ENCODE results near the gene EEF1E1.
"Not testable (repeated sequence)": the region's sequence is repeated elsewhere in the genome, so short reads cannot be mapped to it uniquely, and the experiment has no call there.

The EEF1E1 gene

DNA sequence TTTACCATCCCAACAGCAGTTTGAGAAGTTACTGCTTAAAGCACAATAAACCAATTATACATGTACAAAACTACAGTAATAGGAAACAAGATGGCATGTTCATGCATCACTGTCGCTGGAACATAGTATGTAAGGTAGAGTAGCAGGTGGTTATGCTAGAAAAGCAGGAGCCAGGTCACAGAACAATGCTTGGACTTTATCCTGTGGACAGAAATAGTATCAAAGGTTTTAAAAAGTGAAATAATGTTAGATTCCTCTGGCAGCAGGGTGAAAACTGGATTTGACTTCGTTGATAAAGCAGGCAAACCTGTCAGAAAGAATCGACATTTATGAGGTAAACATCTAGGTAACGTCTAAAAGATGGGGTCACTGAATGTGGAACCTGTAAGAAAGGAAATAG lies 40.6 kb downstream of the EEF1E1 start:
- no peak overlapping the region for H3K27ac ChIP-seq (ENCODE audit: low read depth, low read length)
- peaks cover 23% of the 10 kb centered on the region for H3K4me1 ChIP-seq (ENCODE audit: control insufficient read depth, insufficient read depth, low read length)
- no peak overlapping the region for H3K4me3 ChIP-seq (ENCODE audit: low read depth, low read length)
- no peaks in the 10 kb centered on the region for H3K27me3 ChIP-seq (ENCODE audit: control insufficient read depth, insufficient read depth, low read length)
- H3K36me3 ChIP-seq (ENCODE audit: control insufficient read depth, insufficient read depth, low read length) = peaks cover 21% of the 10 kb centered on the region
- H3K9ac ChIP-seq (ENCODE audit: low read depth, low read length) = no peak overlapping the region
- no peaks in the 10 kb centered on the region for H3K9me3 ChIP-seq (ENCODE audit: control insufficient read depth, insufficient read depth, low read length)

DNA sequence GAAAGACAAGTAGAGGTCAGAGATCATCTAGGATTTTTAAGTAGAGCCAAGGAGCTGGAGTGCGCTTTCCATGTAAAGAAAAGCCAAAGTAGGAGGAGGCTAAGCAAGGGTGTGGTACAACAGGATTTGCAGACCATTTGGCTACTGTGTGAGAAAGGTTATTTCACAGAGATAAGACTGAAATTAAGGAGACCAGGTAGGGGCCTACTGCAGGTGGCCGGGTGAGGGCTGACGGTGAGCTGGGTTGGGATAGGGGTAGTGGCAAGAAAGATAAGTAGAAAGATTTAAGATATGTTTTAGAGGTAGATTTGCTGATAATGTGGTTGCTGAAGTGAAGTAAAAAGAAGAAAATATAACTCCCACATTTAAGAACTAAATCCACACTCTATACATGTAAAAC lies 42.0 kb downstream of the EEF1E1 start:
- Histone ChIP-seq H3K4me3 (ENCODE audit: low read depth, low read length) (no peak overlapping the region), H3K27me3 (ENCODE audit: control insufficient read depth, insufficient read depth, low read length) (no peaks in the 10 kb centered on the region), H3K4me1 (ENCODE audit: control insufficient read depth, insufficient read depth, low read length) (peaks cover 14% of the 10 kb centered on the region), H3K9me3 (ENCODE audit: control insufficient read depth, insufficient read depth, low read length) (no peaks in the 10 kb centered on the region), H3K9ac (ENCODE audit: low read depth, low read length) (no peak overlapping the region), H3K27ac (ENCODE audit: low read depth, low read length) (no peak overlapping the region), H3K36me3 (ENCODE audit: control insufficient read depth, insufficient read depth, low read length) (peaks cover 21% of the 10 kb centered on the region)

DNA sequence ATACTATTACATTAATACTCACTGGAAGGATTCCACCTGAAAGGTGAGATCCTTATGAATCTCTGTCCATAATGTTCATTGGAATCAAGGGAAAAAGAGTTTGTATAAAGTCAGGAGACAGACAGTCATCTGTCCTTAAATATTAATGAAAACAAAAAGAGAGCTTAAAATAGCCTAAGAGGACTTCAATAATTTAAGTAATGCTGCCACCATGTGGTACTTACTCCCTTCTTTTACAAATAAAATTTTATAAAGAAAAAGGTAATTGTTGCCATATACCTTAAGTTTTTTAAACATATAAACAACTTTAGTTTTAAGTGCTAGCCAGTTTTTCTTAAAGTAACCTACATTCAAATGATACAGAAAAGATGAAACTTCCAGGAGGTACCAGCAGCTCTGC lies 43.2 kb downstream of the EEF1E1 start:
- Histone ChIP-seq H3K27ac (ENCODE audit: low read depth, low read length) (no peak overlapping the region), H3K9ac (ENCODE audit: low read depth, low read length) (no peak overlapping the region), H3K36me3 (ENCODE audit: control insufficient read depth, insufficient read depth, low read length) (peaks cover 24% of the 10 kb centered on the region), H3K27me3 (ENCODE audit: control insufficient read depth, insufficient read depth, low read length) (no peaks in the 10 kb centered on the region), H3K9me3 (ENCODE audit: control insufficient read depth, insufficient read depth, low read length) (no peaks in the 10 kb centered on the region), H3K4me1 (ENCODE audit: control insufficient read depth, insufficient read depth, low read length) (peaks cover 5% of the 10 kb centered on the region; the same call in 1 of the 2 replicates), H3K4me3 (ENCODE audit: low read depth, low read length) (no peak overlapping the region)

DNA sequence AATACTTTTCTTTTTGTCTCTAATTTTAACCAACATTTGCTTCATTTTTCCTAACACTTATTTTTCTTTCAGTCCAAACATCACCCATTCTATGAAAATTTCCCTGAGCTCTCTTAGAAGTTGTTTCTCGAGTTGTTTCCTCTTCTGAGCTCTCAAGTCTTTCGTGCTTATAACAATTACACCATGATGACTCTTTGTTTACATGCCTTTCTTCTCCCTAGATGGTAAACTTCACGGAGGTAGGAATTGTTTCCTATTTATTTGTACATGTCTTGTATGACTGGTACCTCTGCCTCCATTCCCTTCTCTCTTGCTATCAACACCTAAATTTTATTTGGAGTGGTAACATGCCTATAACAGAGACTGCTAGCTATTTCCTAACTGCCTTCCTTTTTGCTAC lies 44.6 kb downstream of the EEF1E1 start:
- Histone ChIP-seq H3K27me3 (ENCODE audit: control insufficient read depth, insufficient read depth, low read length) (no peaks in the 10 kb centered on the region), H3K36me3 (ENCODE audit: control insufficient read depth, insufficient read depth, low read length) (peaks cover 26% of the 10 kb centered on the region), H3K9me3 (ENCODE audit: control insufficient read depth, insufficient read depth, low read length) (no peaks in the 10 kb centered on the region), H3K4me1 (ENCODE audit: control insufficient read depth, insufficient read depth, low read length) (no peaks in the 10 kb centered on the region), H3K27ac (ENCODE audit: low read depth, low read length) (no peak overlapping the region), H3K4me3 (ENCODE audit: low read depth, low read length) (no peak overlapping the region), H3K9ac (ENCODE audit: low read depth, low read length) (no peak overlapping the region)

DNA sequence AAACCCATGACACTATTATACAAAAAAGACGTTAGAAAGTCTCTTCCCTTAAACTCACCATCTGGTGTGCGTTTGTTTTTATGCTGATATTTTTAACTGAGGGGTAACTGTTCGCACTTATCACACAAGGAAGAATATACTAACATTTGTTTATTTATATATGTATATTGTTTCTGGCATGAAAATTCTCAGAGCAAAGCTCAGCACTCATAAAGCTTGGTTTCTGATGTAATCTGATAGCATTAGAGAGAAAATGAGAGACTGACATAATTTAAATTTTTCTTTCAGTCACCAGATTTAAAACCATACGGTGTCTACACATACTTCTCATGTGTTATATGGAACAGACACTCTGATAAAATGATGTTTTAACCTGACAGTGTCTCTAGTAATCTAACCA lies 45.1 kb downstream of the EEF1E1 start:
- no peak overlapping the region for H3K4me3 ChIP-seq (ENCODE audit: low read depth, low read length)
- H3K9ac ChIP-seq (ENCODE audit: low read depth, low read length) = no peak overlapping the region
- peaks cover 26% of the 10 kb centered on the region for H3K36me3 ChIP-seq (ENCODE audit: control insufficient read depth, insufficient read depth, low read length)
- H3K4me1 ChIP-seq (ENCODE audit: control insufficient read depth, insufficient read depth, low read length) = no peaks in the 10 kb centered on the region
- H3K27ac ChIP-seq (ENCODE audit: low read depth, low read length) = no peak overlapping the region
- no peaks in the 10 kb centered on the region for H3K9me3 ChIP-seq (ENCODE audit: control insufficient read depth, insufficient read depth, low read length)
- no peaks in the 10 kb centered on the region for H3K27me3 ChIP-seq (ENCODE audit: control insufficient read depth, insufficient read depth, low read length)

DNA sequence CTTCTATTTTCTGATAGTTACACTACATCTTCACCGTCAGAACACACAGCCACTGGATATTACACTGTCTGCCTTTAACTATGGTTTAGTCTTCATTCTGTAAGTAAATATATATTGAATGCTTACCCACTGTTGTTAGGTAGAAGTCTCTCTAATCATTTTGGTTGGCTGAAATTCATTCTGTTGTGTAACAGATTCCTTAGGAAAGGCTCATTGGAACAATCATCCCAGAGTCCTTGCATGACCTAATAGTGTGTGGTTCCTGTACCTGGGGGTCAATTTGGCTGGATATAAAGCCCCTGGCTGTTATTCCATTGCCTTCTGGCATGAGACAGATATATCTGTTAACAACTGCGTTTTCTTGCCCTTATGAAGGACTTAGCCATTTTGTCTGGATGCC lies 48.1 kb downstream of the EEF1E1 start:
- Histone ChIP-seq H3K27ac (ENCODE audit: low read depth, low read length) (no peak overlapping the region), H3K9me3 (ENCODE audit: control insufficient read depth, insufficient read depth, low read length) (no peaks in the 10 kb centered on the region), H3K4me3 (ENCODE audit: low read depth, low read length) (no peak overlapping the region), H3K9ac (ENCODE audit: low read depth, low read length) (no peak overlapping the region), H3K27me3 (ENCODE audit: control insufficient read depth, insufficient read depth, low read length) (no peaks in the 10 kb centered on the region), H3K4me1 (ENCODE audit: control insufficient read depth, insufficient read depth, low read length) (no peaks in the 10 kb centered on the region), H3K36me3 (ENCODE audit: control insufficient read depth, insufficient read depth, low read length) (peaks cover 16% of the 10 kb centered on the region)

DNA sequence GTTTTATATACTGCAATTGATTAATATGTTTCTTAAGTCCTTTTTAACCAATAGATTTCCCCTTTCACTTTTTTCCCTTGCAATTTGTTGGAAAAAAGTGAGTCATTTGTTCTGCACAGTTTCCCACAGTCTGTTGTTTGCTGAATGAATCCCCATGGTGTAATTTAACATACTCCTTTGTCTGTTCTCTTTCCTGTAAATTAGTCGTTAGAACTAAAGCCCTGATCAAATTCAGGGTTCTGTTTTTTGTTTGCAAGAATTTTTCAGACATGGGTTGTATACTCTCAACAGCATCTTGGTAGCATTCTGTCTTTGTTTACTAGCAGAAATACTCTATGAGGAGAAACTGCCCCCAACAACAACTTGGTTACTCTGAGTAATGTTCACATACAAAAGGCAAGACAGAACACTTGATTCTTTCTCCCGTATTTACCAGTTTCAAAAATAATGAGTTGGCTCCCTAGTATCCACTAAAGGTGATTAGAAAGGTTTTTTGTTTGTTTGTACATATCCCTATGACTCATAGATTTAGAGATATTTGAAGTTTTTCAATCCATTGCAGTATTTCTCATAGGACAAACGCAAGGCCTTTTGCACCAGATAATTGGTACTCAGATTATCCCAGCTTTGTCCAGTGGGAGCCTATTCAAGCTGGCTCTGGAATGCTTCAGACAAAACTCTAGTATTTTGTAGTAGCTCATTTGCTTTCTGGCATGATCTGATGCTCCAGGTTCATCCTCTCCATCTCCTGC lies 54.6 kb downstream of the EEF1E1 start:
- H3K9ac ChIP-seq (ENCODE audit: low read depth, low read length) = no peak overlapping the region
- H3K9me3 ChIP-seq (ENCODE audit: control insufficient read depth, insufficient read depth, low read length) = no peaks in the 10 kb centered on the region
- peak overlapping the region; percentile 76 for H3K27ac ChIP-seq (ENCODE audit: low read depth, low read length)
- peaks cover 9% of the 10 kb centered on the region for H3K4me1 ChIP-seq (ENCODE audit: control insufficient read depth, insufficient read depth, low read length)
- H3K27me3 ChIP-seq (ENCODE audit: control insufficient read depth, insufficient read depth, low read length) = no peaks in the 10 kb centered on the region
- H3K36me3 ChIP-seq (ENCODE audit: control insufficient read depth, insufficient read depth, low read length) = no peaks in the 10 kb centered on the region
- no peak overlapping the region for H3K4me3 ChIP-seq (ENCODE audit: low read depth, low read length)

DNA sequence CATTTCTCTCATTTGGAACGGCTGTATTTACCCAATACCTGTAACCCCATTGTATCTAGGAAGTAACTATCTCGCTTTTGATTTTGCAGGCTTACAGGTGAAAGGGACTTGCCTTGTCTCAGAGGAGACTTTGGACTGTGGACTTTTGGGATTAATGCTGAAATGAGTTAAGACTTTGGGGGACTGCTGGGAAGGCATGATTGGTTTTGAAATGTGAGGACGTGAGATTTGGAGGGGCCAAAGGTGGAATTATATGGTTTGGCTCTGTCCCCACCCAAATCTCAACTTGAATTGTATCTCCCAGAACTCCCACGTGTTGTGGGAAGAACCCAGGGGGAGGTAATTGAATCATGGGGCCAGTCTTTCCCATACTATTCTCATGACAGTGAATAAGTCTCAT lies 56.6 kb downstream of the EEF1E1 start:
- H3K4me1 ChIP-seq (ENCODE audit: control insufficient read depth, insufficient read depth, low read length); H3K9ac ChIP-seq (ENCODE audit: low read depth, low read length); H3K36me3 ChIP-seq (ENCODE audit: control insufficient read depth, insufficient read depth, low read length); H3K27ac ChIP-seq (ENCODE audit: low read depth, low read length); H3K4me3 ChIP-seq (ENCODE audit: low read depth, low read length); H3K27me3 ChIP-seq (ENCODE audit: control insufficient read depth, insufficient read depth, low read length); H3K9me3 ChIP-seq (ENCODE audit: control insufficient read depth, insufficient read depth, low read length): not testable (repeated sequence)

DNA sequence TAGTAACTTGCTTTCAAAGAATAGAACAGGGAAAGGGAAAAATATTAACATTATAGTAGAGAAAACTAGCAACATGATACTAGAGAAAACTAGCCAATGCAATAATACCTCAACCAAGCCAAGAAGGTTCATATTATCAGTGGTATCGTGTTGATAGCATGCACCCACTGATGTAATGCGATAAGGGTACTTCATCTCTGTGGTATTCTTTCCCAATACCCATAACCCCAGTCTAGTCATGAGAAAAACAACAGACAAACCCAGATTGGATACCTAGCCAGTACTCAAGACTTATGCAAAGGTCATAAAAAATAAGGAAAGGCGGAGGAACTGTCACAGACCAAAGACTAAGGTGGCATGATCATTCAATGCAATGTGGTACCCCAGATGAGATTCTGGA lies 59.1 kb downstream of the EEF1E1 start:
- no peak overlapping the region for H3K4me3 ChIP-seq (ENCODE audit: low read depth, low read length)
- H3K9me3 ChIP-seq (ENCODE audit: control insufficient read depth, insufficient read depth, low read length) = no peaks in the 10 kb centered on the region
- H3K27me3 ChIP-seq (ENCODE audit: control insufficient read depth, insufficient read depth, low read length) = no peaks in the 10 kb centered on the region
- H3K9ac ChIP-seq (ENCODE audit: low read depth, low read length) = no peak overlapping the region
- peaks cover 21% of the 10 kb centered on the region for H3K36me3 ChIP-seq (ENCODE audit: control insufficient read depth, insufficient read depth, low read length)
- peaks cover 9% of the 10 kb centered on the region for H3K4me1 ChIP-seq (ENCODE audit: control insufficient read depth, insufficient read depth, low read length)
- H3K27ac ChIP-seq (ENCODE audit: low read depth, low read length) = no peak overlapping the region

DNA sequence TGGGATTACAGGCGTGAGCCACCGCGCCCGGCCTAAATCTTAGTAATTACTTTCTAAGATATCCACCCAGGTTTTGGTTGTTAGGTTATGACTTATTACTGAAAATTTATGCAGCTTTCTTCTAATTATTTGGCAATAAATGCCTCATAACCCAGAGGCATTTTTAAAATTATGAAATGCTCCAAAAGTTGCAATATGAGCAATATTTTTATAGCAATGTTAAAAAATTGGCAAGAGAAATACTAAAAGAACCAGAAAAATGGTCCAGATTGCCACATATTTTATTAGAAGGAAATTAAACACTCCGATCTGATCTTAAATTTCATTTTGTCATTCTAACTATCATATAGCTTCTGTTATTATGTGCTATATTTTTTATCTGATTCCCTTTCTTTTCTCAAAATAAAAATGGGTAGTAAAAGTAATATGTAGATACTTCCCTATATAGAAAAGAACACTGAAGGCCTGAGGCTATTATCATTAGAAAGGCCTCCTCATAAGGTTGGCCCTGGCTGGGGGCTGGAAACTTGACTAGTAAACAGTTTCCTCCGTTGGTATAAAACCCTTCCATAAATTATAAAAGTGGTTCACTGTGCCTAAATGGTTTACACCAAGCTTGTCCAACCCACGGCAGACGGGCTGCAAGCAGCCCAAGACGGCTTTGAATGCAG lies 60.3 kb downstream of the EEF1E1 start:
- no peak overlapping the region for H3K9ac ChIP-seq (ENCODE audit: low read depth, low read length)
- no peak overlapping the region for H3K27ac ChIP-seq (ENCODE audit: low read depth, low read length)
- H3K4me1 ChIP-seq (ENCODE audit: control insufficient read depth, insufficient read depth, low read length) = no peaks in the 10 kb centered on the region; the same call in 1 of the 2 replicates
- H3K4me3 ChIP-seq (ENCODE audit: low read depth, low read length) = no peak overlapping the region
- peaks cover 21% of the 10 kb centered on the region for H3K36me3 ChIP-seq (ENCODE audit: control insufficient read depth, insufficient read depth, low read length)
- no peaks in the 10 kb centered on the region for H3K27me3 ChIP-seq (ENCODE audit: control insufficient read depth, insufficient read depth, low read length)
- H3K9me3 ChIP-seq (ENCODE audit: control insufficient read depth, insufficient read depth, low read length) = no peaks in the 10 kb centered on the region

DNA sequence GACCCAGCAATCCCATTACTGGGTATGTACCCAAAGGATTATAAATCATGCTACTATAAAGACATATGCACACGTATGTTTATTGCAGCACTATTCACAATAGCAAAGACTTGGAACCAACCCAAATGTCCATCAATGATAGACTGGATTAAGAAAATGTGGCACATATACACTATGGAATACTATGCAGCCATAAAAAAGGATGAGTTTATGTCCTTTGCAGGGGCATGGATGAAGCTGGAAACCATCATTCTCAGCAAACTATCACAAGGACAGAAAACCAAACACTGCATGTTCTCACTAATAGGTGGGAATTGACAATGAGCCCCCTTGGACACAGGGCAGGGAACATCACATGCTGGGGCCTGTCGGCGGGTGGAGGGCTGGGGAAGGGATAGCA lies 68.2 kb downstream of the EEF1E1 start:
- H3K9me3 ChIP-seq (ENCODE audit: control insufficient read depth, insufficient read depth, low read length); H3K27me3 ChIP-seq (ENCODE audit: control insufficient read depth, insufficient read depth, low read length); H3K36me3 ChIP-seq (ENCODE audit: control insufficient read depth, insufficient read depth, low read length); H3K4me1 ChIP-seq (ENCODE audit: control insufficient read depth, insufficient read depth, low read length); H3K4me3 ChIP-seq (ENCODE audit: low read depth, low read length); H3K9ac ChIP-seq (ENCODE audit: low read depth, low read length); H3K27ac ChIP-seq (ENCODE audit: low read depth, low read length): not testable (repeated sequence)

All from HUES48 (cell line).